ENCODE data around the gene CCT8L2.
"Not testable (repeated sequence)": the region's sequence is repeated elsewhere in the genome, so short reads cannot be mapped to it uniquely, and the experiment has no call there.

Gene CCT8L2

DNA sequence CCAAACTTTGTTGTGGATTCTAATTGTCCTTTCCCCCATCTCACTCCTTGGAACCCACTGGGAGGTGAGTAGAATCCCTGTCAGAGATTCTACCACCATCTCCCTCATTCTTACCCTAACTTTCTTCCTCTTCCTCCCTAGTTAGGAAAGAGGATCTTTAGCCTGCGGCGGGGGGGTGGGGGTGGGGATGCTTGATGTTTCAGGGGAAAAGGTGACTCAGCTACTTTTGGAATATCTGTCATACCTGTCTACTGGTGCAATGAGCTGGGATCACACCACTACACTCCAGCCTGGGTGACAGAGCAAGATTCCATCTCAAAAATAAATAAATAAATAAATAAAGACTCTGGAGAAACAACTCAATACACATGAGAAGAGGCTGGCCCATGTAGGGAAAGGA lies 6.4 kb downstream of the CCT8L2 start:
- Mint-ChIP-seq H3K4me1 (no peaks in the 10 kb centered on the region), H3K27ac (ENCODE audit: low read depth) (no peak overlapping the region), H3K4me3 (no peak overlapping the region), H3K36me3 (ENCODE audit: insufficient read depth) (no peaks in the 10 kb centered on the region), H3K27me3 (no peaks in the 10 kb centered on the region), H3K9me3 (no peaks in the 10 kb centered on the region)
- DNase-seq (ENCODE audit: low spot score in 2 of 2) (no peak), ATAC-seq (replicated peaks; ENCODE audit: extremely low read depth, poor library complexity, severe bottlenecking) (no peak)

DNA sequence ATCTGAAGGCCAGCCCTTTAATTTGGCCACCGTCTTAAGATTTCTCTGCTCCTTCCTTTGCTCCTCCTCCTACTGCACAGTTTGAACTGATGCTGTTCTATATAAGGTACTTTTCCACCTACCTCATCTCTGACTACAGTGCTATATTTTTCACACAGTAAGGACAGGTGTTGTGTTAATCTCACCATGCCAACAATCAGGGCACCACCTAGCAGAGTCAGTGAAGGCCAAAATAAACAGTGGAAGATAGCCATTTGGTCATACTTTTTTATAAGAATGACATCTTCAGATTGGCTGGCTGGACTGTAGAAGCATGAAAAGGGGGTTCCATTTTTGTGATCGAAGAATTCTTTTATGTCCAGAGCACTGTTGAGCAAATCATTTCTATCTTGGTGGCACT lies 11.7 kb downstream of the CCT8L2 start:
- H3K4me3 Mint-ChIP-seq; H3K4me1 Mint-ChIP-seq; DNase-seq (ENCODE audit: low spot score in 2 of 2); H3K36me3 Mint-ChIP-seq (ENCODE audit: insufficient read depth); H3K9me3 Mint-ChIP-seq; ATAC-seq (replicated peaks; ENCODE audit: extremely low read depth, poor library complexity, severe bottlenecking); H3K27ac Mint-ChIP-seq (ENCODE audit: low read depth); H3K27me3 Mint-ChIP-seq: not testable (repeated sequence)

DNA sequence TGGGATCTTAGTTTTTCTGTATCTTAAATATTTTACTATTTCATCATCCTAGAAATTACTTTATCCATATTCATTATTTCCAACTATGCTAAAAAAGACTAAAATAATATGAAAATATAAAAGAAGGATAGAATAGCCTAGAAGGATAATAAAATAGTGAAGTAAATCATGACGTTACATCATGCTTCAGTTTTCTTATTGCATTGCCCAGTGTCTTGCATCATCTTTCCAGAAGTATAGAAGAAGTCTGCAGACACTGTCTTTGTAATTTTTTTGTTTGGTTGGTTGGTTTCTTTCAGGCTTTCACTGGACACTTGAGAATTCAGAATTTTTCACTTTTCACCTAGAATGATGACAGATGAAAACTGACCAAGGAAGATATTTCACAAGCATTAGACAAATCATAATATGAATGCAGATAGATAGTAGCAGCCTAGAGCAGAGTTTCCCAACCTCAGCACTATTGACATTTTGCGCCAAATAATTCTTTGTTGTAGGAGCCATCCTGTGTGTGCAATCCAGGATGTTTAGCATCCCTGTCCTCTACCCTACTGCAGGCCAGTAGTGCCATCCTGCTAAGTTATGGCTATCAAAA lies 23.3 kb downstream of the CCT8L2 start:
- not testable (repeated sequence) for ATAC-seq (replicated peaks; ENCODE audit: extremely low read depth, poor library complexity, severe bottlenecking); H3K9me3 Mint-ChIP-seq; H3K27me3 Mint-ChIP-seq; H3K27ac Mint-ChIP-seq (ENCODE audit: low read depth); DNase-seq (ENCODE audit: low spot score in 2 of 2); H3K4me1 Mint-ChIP-seq; H3K4me3 Mint-ChIP-seq; H3K36me3 Mint-ChIP-seq (ENCODE audit: insufficient read depth)

DNA sequence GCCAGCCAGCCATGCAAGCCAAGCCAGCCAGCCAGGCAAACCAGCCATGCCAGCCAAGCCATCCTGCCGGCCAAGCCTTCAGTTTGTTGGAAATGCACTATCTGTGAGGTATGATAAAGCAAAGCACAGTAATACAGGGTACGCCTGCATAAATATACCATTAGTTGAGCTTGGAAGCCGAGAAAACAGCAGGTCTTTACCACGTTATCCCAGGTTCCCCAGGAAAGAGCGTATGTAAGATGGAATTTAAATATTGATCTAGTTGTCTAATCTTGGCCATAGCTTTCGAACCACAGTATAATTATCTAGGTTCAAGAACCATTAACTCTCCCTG lies 24.2 kb downstream of the CCT8L2 start:
- no peak overlapping the region for H3K4me3 Mint-ChIP-seq
- DNase-seq (ENCODE audit: low spot score in 2 of 2) = no peak
- no peaks in the 10 kb centered on the region for H3K36me3 Mint-ChIP-seq (ENCODE audit: insufficient read depth)
- ATAC-seq (replicated peaks; ENCODE audit: extremely low read depth, poor library complexity, severe bottlenecking) = no peak
- no peaks in the 10 kb centered on the region for H3K4me1 Mint-ChIP-seq
- no peak overlapping the region for H3K27ac Mint-ChIP-seq (ENCODE audit: low read depth)
- H3K9me3 Mint-ChIP-seq = no peaks in the 10 kb centered on the region
- H3K27me3 Mint-ChIP-seq = no peaks in the 10 kb centered on the region

DNA sequence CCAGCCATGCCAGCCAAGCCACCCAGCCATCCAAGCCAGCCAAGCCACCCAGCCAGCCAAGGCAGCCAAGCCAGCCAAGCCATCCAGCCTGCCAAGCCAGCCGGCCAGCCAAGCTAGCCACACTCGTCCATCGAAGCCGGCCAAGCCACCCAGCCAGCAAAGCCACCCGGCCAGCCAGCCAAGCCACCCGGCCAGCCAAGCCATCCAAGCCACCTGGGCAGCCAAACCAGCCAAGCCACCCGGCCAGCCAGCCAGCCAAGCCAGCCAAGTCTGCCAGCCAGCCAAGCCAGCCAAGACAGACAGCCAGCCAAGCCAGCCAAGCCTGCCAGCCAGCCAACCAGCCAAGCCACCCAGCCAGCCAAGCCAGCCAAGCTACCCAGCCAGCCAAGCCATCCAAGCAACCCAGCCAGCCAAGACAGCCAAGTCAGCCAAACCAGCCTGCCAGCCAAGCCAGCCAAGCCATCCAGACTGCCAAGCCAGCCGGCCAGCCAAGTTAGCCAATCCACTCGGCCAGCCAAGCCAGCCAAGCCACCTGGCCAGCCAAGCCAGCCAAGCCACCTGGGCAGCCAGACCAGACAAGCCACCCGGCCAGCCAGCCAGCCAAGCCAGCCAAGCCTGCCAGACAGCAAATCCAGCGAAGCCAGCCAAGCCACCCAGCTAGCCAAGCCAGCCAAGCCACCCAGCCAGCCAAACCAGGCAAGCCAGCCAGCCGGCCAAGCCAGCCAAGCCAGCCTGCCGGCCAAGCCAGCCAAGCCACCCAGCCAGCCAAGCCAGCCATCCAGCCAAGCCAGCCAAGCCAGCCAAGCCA lies 24.8 kb downstream of the CCT8L2 start:
- H3K4me3 Mint-ChIP-seq; DNase-seq (ENCODE audit: low spot score in 2 of 2); ATAC-seq (replicated peaks; ENCODE audit: extremely low read depth, poor library complexity, severe bottlenecking); H3K4me1 Mint-ChIP-seq; H3K27me3 Mint-ChIP-seq; H3K36me3 Mint-ChIP-seq (ENCODE audit: insufficient read depth); H3K9me3 Mint-ChIP-seq; H3K27ac Mint-ChIP-seq (ENCODE audit: low read depth): not testable (repeated sequence)

DNA sequence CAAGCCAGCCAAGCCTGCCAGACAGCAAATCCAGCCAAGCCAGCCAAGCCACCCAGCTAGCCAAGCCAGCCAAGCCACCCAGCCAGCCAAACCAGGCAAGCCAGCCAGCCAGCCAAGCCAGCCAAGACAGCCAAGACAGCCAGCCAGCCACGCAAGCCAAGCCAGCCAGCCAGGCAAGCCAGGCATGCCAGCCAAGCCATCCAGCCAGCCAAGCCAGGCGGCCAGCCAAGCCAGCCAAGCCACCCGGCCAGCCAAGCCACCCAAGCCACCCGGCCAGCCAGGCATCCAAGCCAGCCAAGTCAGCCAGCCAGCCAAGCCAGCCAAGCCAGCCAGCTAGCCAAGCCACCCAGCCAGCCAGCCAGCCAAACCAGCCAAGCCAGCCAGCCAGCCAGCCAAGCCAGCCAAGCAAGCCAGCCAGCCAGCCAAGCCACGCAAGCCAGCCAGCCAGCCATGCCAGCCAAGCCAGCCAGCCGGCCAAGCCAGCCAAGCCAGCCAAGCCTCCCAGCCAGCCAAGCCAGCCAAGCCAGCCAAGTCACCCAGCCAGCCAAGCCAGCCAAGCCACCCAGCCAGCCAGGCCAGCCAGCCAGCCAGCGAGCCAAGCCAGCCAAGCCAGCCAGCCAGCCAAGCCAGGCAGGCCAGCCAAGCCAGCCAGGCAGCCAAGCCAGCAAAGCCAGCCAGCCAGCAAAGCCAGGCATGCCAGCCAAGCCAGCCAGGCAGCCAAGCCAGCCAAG lies 26.0 kb downstream of the CCT8L2 start:
- not testable (repeated sequence) for H3K27me3 Mint-ChIP-seq; H3K27ac Mint-ChIP-seq (ENCODE audit: low read depth); H3K4me3 Mint-ChIP-seq; DNase-seq (ENCODE audit: low spot score in 2 of 2); ATAC-seq (replicated peaks; ENCODE audit: extremely low read depth, poor library complexity, severe bottlenecking); H3K36me3 Mint-ChIP-seq (ENCODE audit: insufficient read depth); H3K4me1 Mint-ChIP-seq; H3K9me3 Mint-ChIP-seq

DNA sequence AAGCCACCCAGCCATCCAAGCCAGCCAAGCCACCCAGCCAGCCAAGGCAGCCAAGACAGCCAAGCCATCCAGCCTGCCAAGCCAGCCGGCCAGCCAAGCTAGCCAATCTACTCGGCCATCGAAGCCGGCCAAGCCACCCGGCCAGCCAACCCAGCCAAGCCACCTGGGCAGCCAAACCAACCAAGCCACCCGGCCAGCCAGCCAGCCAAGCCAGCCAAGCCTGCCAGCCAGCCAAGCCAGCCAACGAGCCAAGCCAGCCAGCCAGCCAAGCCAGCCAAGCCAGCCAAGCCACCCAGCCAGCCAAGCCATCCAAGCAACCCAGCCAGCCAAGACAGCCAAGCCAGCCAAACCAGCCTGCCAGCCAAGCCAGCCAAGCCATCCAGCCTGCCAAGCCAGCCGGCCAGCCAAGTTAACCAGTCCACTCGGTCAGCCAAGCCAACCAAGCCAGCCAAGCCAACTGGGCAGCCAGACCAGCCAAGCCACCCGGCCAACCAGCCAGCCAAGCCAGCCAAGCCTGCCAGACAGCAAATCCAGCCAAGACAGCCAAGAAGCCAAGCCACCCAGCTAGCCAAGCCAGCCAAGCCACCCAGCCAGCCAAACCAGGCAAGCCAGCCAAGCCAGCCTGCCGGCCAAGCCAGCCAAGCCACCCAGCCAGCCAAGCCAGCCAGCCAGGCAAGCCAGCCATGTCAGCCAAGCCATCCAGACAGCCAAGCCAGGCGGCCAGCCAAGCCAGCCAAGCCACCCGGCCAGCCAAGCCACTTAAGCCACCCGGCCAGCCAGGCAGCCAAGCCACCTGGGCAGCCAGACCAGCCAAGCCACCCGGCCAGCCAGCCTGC lies 26.8 kb downstream of the CCT8L2 start:
- not testable (repeated sequence) for ATAC-seq (replicated peaks; ENCODE audit: extremely low read depth, poor library complexity, severe bottlenecking); H3K27me3 Mint-ChIP-seq; H3K4me3 Mint-ChIP-seq; DNase-seq (ENCODE audit: low spot score in 2 of 2); H3K4me1 Mint-ChIP-seq; H3K9me3 Mint-ChIP-seq; H3K27ac Mint-ChIP-seq (ENCODE audit: low read depth); H3K36me3 Mint-ChIP-seq (ENCODE audit: insufficient read depth)

DNA sequence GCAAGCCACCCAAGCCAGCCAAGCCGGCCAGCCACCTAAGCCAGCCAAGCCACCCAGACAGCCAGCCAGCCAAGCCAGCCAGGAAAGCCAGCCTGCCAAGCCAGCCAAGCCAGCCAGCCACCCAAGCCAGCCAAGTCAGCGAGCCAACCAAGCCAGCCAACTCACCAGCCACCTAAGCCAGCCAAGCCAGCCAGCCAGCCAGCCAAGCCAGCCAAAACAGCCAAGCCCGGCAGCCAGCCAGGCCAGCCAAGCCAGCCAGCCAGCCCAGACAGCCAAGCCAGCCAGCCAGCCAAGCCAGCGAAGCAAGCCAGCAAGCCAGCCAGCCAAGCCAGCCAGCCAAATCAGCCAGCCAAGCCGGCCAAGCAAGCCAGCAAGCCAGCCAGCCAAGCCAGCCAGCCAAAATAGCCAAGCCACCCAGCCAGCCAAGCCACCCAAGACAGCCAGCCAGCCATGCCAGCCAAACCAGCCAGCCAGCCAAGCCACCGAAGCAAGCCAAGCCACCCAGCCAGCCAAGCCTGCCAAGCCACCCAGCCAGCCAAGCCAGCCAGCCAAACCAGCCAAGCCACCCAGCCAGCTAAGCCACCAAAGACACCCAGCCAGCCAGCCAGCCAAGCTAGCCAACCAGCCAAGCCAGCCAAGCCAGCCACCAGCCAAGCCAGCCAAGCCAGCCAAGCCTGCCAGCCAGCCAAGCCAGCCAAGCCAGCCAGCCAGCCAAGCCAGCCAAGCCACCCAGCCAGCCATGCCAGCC lies 27.6 kb downstream of the CCT8L2 start:
- DNase-seq (ENCODE audit: low spot score in 2 of 2); H3K27me3 Mint-ChIP-seq; H3K36me3 Mint-ChIP-seq (ENCODE audit: insufficient read depth); H3K27ac Mint-ChIP-seq (ENCODE audit: low read depth); H3K9me3 Mint-ChIP-seq; H3K4me1 Mint-ChIP-seq; ATAC-seq (replicated peaks; ENCODE audit: extremely low read depth, poor library complexity, severe bottlenecking); H3K4me3 Mint-ChIP-seq: not testable (repeated sequence)

DNA sequence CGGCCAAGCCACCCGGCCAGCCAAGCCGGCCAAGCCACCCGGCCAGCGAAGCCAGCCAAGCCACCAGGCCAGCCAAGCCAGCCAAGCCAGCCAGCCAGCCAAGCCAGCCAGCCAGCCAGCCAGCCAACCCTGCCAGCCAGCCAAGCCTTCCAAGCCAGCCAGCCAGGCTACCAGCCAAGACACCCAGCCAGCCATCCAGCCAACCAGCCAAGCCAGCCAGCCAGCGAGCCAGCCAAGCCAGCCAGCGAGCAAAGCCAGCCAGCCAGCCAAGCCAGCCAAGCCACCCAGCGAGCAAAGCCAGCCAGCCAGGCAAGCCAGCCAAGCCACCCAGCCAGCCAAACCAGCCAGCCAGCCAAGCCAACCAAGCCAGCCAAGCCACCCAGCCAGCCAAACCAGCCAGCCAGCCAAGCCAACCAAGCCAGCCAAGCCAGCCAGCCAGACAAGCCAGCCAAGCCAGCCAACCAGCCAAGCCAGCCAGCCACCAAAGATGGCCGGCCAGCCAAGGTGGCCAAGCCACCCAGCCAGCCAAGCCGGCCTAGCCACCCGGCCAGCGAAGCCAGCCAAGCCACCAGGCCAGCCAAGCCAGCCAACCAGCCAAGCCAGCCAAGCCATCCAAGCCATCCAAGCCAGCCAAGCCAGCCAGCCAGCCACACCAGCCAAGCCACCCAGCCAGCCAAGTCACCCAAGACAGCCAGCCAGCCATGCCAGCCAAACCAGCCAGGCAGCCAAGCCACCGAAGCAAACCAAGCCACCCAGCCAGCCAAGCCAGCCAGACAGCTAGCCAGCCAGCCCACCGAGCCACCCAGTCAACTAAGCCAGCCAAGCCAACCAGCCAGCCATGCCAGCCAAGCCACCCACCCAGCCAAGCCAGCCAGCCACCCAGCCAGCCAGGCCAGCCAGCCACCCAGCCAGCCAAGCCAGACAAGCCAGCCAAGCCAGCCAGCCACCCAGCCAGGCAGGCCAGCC lies 28.8 kb downstream of the CCT8L2 start:
- Mint-ChIP-seq H3K4me3 (no peak overlapping the region), H3K9me3 (no peaks in the 10 kb centered on the region), H3K4me1 (no peaks in the 10 kb centered on the region), H3K36me3 (ENCODE audit: insufficient read depth) (no peaks in the 10 kb centered on the region), H3K27ac (ENCODE audit: low read depth) (no peak overlapping the region), H3K27me3 (no peaks in the 10 kb centered on the region)
- DNase-seq (ENCODE audit: low spot score in 2 of 2) (no peak), ATAC-seq (replicated peaks; ENCODE audit: extremely low read depth, poor library complexity, severe bottlenecking) (no peak)

DNA sequence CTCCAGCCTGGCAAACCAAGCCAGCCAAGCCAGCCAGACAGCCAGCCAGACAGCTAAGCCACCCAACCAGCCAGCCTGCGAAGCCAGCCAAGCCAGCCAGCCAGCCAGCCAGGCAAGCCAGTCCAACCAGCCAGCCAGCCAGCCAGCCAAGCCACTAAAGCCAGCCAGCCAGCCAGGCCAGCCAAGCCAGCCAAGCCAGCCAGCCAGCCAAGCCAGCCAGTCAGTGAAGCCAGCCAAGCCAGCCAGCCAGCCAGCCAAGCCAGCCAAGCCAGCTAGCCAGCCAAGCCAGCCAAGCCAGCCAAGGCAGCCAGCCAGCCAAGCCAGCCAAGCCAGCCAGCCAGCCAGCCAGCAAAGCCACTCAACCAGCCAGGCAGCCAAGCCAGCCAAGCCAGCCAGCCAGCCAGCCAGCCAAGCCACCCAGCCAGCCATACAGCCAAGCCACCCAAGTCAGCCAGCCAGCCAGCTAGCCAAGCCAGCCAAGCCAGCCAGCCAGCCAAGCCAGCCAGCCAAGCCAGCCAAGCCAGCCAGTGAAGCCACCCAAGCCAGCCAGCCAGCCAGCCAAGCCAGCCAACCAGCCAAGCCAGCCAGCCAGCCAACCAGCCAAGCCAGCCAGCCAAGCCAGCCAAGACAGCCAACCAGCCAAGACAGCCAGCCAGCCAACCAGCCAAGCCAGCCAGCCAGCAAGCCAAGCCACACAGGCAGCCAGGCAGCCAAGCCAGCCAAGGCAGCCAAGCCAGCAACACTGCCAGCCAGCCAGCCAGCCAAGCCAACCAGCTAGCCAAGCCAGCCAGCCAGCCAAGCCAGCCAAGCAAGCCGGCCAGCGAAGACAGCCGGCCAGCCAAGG lies 29.7 kb downstream of the CCT8L2 start:
- Mint-ChIP-seq H3K27me3 (no peaks in the 10 kb centered on the region), H3K4me1 (no peaks in the 10 kb centered on the region), H3K27ac (ENCODE audit: low read depth) (no peak overlapping the region), H3K9me3 (no peaks in the 10 kb centered on the region), H3K4me3 (no peak overlapping the region), H3K36me3 (ENCODE audit: insufficient read depth) (no peaks in the 10 kb centered on the region)
- DNase-seq (ENCODE audit: low spot score in 2 of 2) (no peak), ATAC-seq (replicated peaks; ENCODE audit: extremely low read depth, poor library complexity, severe bottlenecking) (no peak)

Measured in central memory CD8-positive, alpha-beta T cell (primary cell).